ENCODE results near the gene SCAMP1.

Gene SCAMP1

GRCh38 chr5:78492650-78493049, 132.2 kb downstream of the SCAMP1 start:
- DNase-seq (ENCODE audit: low spot score): no peak

- DNase-seq (ENCODE audit: low spot score): no peak
These were observed 135.4 kb downstream of the SCAMP1 start for GRCh38 chr5:78495800-78496199.

GRCh38 chr5:78496373-78496772, 136.0 kb downstream of the SCAMP1 start:
- DNase-seq (ENCODE audit: low spot score): no peak

- no peak for DNase-seq (ENCODE audit: low spot score)
These were observed 137.4 kb downstream of the SCAMP1 start for GRCh38 chr5:78497573-78498533.

GRCh38 chr5:78499485-78499884, 139.1 kb downstream of the SCAMP1 start:
- no peak for DNase-seq (ENCODE audit: low spot score)

- DNase-seq (ENCODE audit: low spot score): no peak
These were observed 139.6 kb downstream of the SCAMP1 start for GRCh38 chr5:78500028-78500427.

GRCh38 chr5:78500871-78501270, 140.5 kb downstream of the SCAMP1 start:
- DNase-seq (ENCODE audit: low spot score): no peak

- no peak for DNase-seq (ENCODE audit: low spot score)
These were observed 141.3 kb downstream of the SCAMP1 start for GRCh38 chr5:78501411-78502352.

- DNase-seq (ENCODE audit: low spot score): no peak
These were observed 143.7 kb downstream of the SCAMP1 start for GRCh38 chr5:78503958-78504653.

GRCh38 chr5:78504704-78505677, 144.6 kb downstream of the SCAMP1 start:
- no peak for DNase-seq (ENCODE audit: low spot score)

GRCh38 chr5:78505860-78506259, 145.4 kb downstream of the SCAMP1 start:
- no peak for DNase-seq (ENCODE audit: low spot score)

GRCh38 chr5:78506261-78507024, 146.0 kb downstream of the SCAMP1 start:
- no peak for DNase-seq (ENCODE audit: low spot score)

GRCh38 chr5:78507531-78507930, 147.1 kb downstream of the SCAMP1 start:
- DNase-seq (ENCODE audit: low spot score): no peak

- DNase-seq (ENCODE audit: low spot score): no peak
These were observed 147.9 kb downstream of the SCAMP1 start for GRCh38 chr5:78508186-78508765.

- no peak for DNase-seq (ENCODE audit: low spot score)
These were observed 148.9 kb downstream of the SCAMP1 start for GRCh38 chr5:78509145-78509865.

GRCh38 chr5:78509884-78510769, 149.7 kb downstream of the SCAMP1 start:
- DNase-seq (ENCODE audit: low spot score): peak; percentile 10

- DNase-seq (ENCODE audit: low spot score): no peak
These were observed 150.9 kb downstream of the SCAMP1 start for GRCh38 chr5:78511121-78511906.

Data from CD4-positive, alpha-beta T cell treated with Interleukin-15 for 4 hours (primary cell).